GM12865 (cell line): ENCODE data around the gene RAB7B.

Experiments
- DNase-seq: peaks from one replicate; pipeline ENCODE4 v3.0.0; 2010; ENCODE audit warnings: low read depth
- H3K4me3 ChIP-seq: 2 replicates; pipeline ENCODE4 v1.5.1; 2011; ENCODE audit warnings: mild to moderate bottlenecking, low read depth, low read length, control low read depth
- TF ChIP-seq, protein P1 (sequence below): IDR thresholded peaks from 2 replicates; pipeline ENCODE4 v1.5.1; 2011; ENCODE audit warnings: low read length, control low read depth, low read depth, inconsistent platforms; ENCODE audit not compliant: insufficient read depth; ENCODE audit errors: missing control alignments

The RAB7B gene

DNA sequence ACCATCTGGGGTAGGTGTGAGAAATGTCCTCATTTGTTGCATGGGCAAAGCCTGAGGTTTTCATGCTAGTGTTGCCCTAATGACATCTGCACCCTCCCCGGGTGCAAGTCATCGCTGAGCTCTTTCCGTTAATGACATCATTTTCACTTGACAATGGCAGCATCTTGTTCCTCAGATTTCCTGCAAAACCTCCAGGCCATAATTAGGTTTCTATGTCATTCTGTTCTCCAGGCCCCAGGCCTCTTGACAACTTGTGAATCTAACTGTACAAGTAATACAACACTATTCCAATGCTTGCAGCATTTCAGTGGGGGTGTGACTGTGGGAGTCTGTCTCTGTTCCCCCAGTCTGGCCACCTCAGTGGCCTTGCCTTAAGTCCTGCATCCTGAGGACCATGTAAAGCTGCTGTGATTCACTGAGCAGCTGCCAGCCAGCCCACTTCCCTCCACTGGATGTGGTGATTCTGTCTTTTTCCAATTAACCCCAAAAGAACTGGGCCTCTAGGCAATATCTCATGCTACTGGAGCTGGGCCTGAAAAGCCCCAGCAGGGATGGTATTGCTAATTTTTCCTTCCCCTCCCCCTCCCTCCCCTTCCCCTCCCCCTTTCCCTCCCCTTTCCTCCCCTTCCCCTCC lies 22.8 kb downstream of the RAB7B start:
- no peak overlapping the region for H3K4me3 ChIP-seq
- TF ChIP-seq, protein P1, sequence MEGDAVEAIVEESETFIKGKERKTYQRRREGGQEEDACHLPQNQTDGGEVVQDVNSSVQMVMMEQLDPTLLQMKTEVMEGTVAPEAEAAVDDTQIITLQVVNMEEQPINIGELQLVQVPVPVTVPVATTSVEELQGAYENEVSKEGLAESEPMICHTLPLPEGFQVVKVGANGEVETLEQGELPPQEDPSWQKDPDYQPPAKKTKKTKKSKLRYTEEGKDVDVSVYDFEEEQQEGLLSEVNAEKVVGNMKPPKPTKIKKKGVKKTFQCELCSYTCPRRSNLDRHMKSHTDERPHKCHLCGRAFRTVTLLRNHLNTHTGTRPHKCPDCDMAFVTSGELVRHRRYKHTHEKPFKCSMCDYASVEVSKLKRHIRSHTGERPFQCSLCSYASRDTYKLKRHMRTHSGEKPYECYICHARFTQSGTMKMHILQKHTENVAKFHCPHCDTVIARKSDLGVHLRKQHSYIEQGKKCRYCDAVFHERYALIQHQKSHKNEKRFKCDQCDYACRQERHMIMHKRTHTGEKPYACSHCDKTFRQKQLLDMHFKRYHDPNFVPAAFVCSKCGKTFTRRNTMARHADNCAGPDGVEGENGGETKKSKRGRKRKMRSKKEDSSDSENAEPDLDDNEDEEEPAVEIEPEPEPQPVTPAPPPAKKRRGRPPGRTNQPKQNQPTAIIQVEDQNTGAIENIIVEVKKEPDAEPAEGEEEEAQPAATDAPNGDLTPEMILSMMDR: no peak
- no peak for DNase-seq

DNA sequence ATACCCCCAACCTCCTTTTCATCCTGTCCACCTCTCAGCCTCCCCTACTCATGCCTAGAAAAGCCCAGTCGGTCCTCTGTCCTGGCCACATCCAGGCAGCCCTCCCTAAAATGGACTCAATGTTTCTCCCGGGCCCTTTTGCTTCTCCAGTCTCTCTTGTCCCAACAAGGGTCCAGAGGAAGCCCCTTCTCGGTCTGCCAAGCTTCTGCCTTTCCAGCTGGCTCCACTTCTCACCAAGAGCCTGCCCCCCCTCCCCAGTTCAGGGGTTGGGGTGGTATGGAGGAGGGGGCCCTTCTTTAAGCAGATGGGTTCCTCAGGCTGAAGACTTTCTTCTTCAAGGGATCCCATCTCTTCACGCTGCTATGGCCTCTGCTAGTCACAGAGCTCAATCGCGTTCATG lies 23.9 kb downstream of the RAB7B start:
- TF ChIP-seq, protein P1: no peak
- H3K4me3 ChIP-seq: no peak overlapping the region
- DNase-seq: no peak

DNA sequence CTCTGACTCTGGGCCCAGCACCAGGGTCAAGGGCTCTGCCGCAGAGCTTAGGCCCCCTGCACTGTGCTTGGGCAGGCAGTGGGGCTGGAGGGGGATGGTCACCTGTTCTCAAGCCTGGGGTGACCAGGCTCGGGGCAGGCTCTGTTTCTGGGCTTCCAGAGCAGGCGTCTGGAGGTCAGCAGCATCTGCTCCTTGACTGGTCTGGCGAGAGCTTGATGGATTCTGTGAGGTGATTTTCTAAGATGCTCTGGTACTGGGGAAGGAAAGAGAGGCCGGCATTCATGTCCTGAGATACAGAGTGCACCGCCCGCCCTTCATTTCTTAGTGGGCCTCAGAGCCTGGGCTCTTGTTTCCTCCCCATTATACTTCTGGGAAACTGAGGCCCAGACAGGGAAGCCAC lies 24.5 kb downstream of the RAB7B start:
- TF ChIP-seq, protein P1: no peak
- H3K4me3 ChIP-seq: no peak overlapping the region
- DNase-seq: no peak

DNA sequence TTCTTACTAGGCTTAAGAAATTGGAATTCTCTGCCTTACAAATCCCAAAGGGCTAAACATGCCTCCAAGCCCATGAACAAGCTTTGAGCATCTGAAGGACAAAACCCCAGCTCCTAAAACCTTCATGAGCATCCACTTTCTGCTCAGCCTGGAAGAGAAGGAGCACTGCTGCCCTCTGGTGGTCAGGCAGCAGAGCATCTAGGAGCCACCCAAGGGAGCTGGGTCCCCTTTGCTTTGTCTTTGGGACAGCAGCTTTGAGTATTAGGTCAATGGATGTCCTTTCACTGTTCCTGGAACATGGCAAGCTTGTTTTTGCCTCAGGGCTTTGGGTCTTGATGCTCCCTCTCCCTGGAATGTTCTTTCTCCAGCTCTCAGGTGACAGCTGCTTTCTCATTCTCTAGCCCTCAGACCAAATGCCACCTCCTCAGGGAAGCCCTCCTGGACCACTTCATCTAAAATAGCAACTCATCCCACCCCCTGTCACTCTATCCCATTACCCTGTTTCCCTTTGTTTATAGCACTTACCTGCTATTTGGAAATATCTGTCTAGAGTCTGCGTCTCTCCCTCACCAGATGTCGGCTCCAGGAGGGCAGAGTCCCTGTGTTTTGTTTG lies 25.7 kb downstream of the RAB7B start:
- TF ChIP-seq, protein P1: peak; percentile 96
- DNase-seq: peak; percentile 88
- H3K4me3 ChIP-seq: no peak overlapping the region

DNA sequence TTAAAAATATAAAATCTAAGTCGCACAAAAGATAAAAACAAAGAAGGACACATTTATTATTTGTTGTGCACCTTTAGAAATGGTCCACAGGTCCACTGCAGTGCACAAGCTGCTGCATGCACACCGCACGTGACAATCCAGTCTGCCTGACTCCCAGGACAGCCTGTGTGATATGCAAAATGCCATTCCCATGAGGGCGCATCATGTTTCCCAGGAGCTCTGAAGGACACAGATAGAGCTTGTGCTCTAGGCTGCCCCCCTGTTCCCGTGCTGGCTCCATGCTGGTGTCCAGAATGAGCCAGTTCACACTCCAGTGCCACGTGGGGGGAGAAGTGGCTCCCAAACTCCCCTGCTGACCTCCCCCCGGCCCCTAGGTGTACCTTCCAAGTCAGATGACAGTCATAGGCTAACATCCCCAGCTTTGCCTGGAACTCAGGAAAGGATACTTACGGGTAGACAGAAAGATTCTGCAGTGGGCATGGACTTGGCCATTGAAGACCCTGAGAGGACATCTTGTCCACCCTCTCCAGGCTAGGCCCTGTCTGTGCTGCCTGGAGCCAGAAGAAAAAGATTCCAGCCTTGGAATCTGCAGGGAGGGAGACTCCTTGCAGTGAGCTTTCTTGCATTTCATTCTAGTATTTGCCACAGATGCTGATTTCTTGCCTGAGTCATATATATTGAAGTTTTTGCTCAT lies 26.3 kb downstream of the RAB7B start:
- no peak for DNase-seq
- TF ChIP-seq, protein P1: no peak
- no peak overlapping the region for H3K4me3 ChIP-seq

DNA sequence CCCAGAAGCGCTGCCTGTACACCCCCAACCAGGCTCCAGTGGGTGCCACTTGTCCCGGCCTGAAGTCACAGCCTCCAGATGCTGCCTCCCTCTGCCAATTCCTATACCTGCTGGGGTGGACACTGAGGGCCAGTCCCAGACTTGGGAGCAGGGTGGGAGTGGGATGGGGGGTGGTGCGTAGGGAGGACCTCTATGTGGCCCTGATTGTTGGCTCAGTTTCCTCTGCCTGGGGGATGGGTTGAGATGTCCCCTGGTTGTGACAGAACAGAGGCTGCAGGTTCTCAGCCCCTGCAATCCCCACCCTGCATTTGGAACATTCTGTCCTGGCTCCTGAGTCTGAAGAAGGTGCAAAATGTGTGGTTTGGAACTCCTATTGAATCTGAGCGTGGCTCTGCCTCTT lies 27.2 kb downstream of the RAB7B start:
- TF ChIP-seq, protein P1: no peak

More for the DNA sequence above, 27.2 kb downstream of the RAB7B start:
- no peak overlapping the region for H3K4me3 ChIP-seq
- DNase-seq: no peak
